GM18907 (cell line): ENCODE results near the gene HEXIM1.
"Not testable (repeated sequence)": the region's sequence is repeated elsewhere in the genome, so short reads cannot be mapped to it uniquely, and the experiment has no call there.

Experiments used
- ATAC-seq: cut with Tn5 transposase; IDR thresholded peaks from one replicate; pipeline ENCODE4 v1.9.1; 2021; ENCODE audit warnings: mild to moderate bottlenecking, moderate library complexity; ENCODE audit not compliant: unreplicated experiment

Gene HEXIM1

GRCh38 chr17:45112559-45113423 lies 35.5 kb upstream of the HEXIM1 start:
- no peak for ATAC-seq

- no peak for ATAC-seq
Observed at GRCh38 chr17:45113424-45113754, 34.9 kb upstream of the HEXIM1 start.

GRCh38 chr17:45114117-45114932 lies 34.0 kb upstream of the HEXIM1 start:
- no peak for ATAC-seq

- no peak for ATAC-seq
Observed at GRCh38 chr17:45115015-45115625, 33.2 kb upstream of the HEXIM1 start.

- no peak for ATAC-seq
Observed at GRCh38 chr17:45115871-45116270, 32.4 kb upstream of the HEXIM1 start.

GRCh38 chr17:45116434-45117016 lies 31.8 kb upstream of the HEXIM1 start:
- no peak for ATAC-seq

GRCh38 chr17:45117334-45117733 lies 30.9 kb upstream of the HEXIM1 start:
- ATAC-seq: no peak

GRCh38 chr17:45117848-45118646 lies 30.2 kb upstream of the HEXIM1 start:
- no peak for ATAC-seq

GRCh38 chr17:45118691-45119090 lies 29.6 kb upstream of the HEXIM1 start:
- ATAC-seq: no peak

GRCh38 chr17:45119964-45120363 lies 28.3 kb upstream of the HEXIM1 start:
- no peak for ATAC-seq

GRCh38 chr17:45120558-45120957 lies 27.7 kb upstream of the HEXIM1 start:
- no peak for ATAC-seq

- no peak for ATAC-seq
Observed at GRCh38 chr17:45121055-45121454, 27.2 kb upstream of the HEXIM1 start.

- no peak for ATAC-seq
Observed at GRCh38 chr17:45123076-45123770, 25.1 kb upstream of the HEXIM1 start.

- no peak for ATAC-seq
Observed at GRCh38 chr17:45123930-45124796, 24.1 kb upstream of the HEXIM1 start.

- ATAC-seq: not testable (repeated sequence)
Observed at GRCh38 chr17:45124797-45125122, 23.5 kb upstream of the HEXIM1 start.

- ATAC-seq: no peak
Observed at GRCh38 chr17:45125509-45125908, 22.8 kb upstream of the HEXIM1 start.

- no peak for ATAC-seq
Observed at GRCh38 chr17:45127207-45127547, 21.1 kb upstream of the HEXIM1 start.

GRCh38 chr17:45127548-45128300 lies 20.6 kb upstream of the HEXIM1 start:
- ATAC-seq: no peak

- no peak for ATAC-seq
Observed at GRCh38 chr17:45128331-45128730, 19.9 kb upstream of the HEXIM1 start.
